GF-D8 (cell line): ENCODE measurements around the gene RTN3.

Source experiments
- DNase-seq: peaks from one replicate; lab custom pipeline; 2025; lab: John Stamatoyannopoulos, UW

The RTN3 gene

DNA sequence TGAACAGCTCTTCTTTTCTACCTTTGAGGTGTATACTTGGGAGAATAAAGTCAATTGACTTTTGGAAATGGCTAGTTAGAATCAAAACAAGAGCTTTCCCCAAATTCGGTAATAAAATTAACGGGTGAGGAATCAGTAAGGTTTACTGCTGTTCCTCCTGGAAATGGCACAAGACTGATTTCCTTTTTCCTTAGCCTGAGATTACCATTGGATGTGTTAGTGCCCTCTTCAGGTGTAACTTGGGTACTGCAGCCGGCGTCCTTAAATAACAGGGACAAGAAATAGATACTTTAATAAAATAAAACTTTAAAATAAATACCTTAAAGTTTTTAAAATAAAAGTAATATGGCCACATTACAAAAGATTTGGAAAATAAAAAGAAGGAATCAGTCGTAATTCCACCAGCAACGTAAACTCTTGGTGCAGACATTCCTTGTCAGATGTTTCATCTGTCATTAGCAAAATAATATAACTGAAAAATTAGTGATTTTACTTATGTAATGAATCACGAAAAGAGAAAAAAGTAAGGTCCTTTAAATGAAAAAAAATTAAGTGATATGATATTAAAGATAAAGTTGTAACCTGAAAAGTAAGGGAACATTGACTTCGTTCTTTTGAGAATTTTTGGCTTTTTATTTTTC is 57.5 kb downstream of the RTN3 start:
- peak; percentile 41 for DNase-seq

DNA sequence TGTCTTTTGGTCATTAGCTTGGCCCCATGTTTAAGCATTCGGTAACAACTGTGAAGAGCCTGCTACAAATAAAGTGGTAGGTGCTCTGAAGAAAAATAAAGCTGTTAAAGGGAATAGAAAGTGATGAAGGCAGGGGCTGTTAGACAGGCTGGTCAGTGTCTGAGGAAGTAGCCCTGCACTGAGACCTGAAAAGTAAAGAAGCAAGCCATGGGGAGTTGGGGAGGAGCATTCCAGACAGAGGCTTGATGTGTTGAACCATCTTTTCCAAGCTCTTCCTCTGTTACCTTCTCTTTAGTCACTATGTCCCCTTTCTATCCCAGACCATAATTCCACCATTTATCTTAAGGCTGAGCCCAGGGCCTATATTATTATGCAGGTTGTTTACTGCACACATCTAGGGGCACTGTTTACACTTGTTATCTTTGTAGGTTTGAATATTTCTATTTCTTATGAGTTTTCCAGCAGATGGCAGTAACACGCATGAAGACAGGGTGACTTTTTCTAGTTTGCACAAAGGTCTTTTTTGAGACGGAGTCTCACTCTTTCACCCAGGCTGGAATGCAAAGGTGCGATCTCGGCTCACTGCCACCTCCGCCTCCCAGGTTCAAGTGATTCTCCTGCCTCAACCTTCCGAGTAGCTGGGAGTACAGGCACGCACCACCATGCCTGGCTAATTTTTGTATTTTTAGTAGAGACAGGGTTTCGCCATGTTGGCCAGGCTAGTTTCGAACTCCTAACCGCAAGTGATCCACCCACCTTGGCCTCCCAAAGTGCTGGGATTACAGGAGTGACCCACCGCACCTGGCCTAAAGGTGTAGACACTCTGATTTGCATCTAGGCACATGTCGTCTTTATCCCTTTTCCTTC is 64.2 kb downstream of the RTN3 start:
- DNase-seq, result no peak

DNA sequence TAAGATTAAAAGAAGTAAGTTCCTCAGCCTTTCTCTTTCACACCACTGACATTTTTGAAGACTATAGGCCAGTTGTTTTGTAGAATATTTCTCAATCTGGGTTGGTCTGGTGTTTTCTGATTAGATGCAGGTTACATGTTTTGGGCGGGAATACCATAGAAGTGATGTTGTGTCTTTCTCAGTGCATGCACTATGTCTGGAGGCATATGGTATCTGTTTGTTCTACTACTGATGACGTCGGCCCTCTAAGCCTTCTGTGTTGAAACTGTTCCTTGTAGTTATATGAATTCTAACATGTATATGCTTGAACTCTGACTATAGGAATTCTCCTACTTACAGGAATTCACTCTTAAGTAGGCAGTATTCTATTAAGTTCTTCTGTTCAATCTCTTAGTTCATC is 65.7 kb downstream of the RTN3 start:
- no peak for DNase-seq

DNA sequence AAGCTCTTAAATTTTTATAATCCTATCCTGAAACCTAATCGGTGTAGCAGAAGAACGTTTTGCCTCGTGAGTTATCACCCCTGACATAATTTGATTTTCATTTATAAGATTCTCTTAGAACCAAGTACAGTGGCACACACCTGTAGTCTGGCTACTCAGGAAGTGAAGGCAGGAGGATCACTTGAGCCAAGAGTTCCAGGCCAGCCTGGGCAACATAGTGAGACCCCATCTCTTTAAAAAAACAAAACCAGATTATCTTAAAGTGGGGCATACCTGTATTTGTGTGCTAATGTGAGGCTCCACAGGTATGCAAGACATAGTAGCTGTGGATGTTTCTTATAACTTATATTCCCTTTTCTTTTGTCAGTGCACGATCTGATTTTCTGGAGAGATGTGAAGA is 68.3 kb downstream of the RTN3 start:
- DNase-seq, result no peak

DNA sequence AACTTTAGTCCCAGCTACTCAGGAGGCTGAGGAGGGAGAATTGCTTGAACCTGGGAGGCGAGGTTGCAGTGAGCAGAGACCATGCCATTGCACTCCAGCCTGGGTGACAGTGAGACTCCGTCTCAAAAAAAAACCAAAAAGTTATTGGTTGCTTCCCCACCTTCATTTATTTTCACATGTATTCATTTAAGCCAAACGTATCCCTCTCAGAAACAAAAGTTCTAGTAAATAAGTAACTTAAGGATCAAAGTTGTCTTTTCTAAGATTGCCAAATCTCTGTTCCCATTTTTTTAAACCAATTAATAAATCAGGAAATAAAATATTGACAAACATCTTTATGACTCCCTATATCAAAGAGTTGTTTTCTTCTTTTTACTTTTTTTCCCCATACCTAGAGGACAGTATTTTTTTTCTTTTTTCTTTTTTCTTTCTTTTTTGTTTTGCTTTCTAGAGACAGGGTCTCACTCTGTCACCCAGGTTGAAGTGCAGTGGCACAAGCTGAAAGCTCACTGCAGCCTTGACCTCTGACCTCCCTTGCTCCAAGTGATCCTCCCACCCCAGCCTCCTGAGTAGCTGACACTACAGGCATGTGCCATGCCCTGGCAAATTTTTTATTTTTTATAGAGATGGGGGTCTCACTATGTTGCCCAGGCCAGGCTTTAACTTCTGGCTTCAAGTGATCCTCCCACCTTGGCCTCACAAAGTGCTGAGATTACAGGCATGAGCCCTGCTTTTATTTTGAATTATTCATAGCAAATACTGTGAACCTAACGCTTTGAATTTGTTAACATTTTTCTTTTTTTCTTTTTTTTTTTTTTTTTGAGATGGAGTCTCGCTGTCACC is 75.8 kb downstream of the RTN3 start:
- no peak for DNase-seq

DNA sequence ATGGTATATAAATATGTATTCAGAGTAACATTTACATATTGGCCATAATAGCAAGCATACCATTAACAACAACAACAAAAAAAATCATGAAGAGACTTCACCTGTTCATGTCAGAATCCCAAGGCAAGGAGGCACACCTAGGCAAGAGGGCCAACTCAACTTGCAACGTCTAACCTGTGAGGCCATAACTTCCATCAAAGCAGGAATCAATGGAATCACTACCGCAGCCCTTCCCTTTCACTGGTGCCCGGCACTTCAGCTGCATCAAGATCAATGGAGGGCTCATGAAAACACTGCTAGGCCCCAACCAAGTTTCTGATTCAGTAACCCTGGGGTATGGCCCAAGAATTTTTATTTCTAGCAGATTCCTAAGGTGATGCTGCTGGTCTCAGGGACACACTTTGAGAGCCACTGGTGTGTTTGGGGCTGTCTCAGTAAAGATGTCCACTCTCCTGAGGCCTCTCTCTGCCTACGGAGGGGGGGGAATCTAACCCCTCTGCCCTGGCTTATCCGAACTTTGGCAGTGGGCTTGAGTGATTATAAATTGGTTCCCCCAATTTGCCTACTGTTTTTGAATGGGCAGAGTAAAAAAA is 79.3 kb downstream of the RTN3 start:
- no peak for DNase-seq

DNA sequence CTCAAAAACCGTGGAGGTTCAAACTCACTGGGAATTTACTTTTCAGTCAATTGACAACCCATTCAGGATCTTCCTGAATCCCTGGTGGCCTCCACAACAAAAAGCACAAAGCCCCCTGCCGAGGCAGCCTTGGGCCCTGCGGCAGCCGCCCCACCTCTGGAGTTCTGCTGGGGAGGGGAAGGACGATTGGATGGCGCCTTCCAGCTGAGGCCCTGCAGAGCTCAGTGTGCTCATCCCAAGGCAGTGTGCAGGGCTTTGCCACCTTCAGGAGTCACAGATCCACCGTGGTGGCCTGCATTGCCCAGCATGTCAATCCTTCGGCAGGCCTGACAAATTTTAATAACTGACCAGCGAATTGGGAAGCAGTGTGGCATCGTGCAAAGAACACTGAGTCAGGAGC is 79.9 kb downstream of the RTN3 start:
- DNase-seq, result no peak

DNA sequence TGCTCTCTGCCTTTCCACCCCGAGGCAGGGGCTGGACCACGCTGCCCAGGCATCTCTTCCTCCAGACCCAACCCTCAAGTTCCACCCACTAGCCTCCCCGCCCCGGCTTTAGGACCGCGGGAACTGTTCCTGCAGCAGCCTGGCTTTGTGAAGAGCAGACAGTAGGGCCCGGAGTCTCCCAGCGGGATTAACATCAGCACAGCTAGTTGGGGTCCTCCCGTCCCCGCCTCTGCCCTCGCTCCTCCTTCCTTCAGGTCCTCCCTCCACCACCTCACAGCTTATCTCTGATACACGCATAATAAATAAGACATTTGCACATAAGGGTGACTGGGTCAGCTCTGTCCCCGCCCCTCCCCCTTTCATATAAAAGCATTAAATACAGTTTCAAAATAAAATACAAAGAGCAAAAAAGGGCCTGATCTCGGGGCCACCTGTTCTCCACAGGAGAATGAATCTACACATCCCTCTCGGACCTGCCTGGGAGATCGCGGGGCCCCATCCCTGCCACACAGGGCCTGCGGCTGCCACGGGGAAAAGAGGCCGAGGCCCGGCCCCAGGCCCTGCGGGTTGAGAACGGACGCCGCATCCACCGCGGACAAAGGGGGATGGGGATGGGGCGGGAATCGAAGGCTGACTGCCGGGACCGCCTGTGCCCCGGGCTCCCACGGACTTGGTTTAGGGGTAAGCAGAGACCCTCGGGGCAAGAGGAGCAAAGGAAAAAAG is 80.8 kb downstream of the RTN3 start:
- DNase-seq, result no peak

DNA sequence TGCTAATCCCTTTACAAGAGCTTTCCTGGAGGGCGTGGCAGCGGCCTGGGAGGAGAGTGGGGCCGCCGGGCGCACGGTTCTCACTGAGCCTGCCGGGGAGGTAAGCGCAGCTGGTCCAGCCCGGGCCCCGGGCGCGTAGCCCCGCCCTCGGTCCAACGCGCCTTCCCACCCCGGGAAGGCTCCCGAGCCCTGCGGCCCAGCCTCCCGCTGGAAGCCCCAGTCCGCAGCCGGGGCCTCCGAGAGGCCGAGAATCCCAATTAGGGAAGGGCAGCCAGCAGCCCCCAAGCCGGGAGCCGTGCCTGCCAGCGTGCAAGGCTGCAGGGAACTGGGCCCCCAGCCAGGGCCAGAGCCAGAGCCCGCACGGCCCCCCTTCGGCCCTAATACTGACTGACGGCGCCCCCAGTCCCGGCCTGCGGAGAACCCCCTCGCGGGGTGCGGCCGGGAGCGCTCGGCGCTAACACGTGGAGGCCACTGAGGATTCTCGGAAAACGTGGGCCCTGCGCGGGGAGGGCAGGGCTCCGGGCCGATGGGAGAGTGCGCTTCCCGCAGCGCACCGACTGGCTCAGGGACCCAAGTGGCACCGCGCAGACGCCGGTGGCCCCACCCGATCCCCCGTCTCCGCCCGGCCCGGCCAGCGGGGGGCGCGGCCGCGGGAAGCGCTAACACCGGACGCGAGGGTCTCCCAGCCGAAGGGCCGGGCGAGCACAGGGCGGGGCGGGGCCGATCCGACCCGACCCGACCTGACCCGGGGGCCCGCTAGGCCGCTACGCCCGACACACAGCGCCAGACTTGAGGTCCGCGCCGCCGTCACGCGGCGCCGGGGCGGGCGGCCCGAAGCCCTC is 81.6 kb downstream of the RTN3 start:
- no peak for DNase-seq

DNA sequence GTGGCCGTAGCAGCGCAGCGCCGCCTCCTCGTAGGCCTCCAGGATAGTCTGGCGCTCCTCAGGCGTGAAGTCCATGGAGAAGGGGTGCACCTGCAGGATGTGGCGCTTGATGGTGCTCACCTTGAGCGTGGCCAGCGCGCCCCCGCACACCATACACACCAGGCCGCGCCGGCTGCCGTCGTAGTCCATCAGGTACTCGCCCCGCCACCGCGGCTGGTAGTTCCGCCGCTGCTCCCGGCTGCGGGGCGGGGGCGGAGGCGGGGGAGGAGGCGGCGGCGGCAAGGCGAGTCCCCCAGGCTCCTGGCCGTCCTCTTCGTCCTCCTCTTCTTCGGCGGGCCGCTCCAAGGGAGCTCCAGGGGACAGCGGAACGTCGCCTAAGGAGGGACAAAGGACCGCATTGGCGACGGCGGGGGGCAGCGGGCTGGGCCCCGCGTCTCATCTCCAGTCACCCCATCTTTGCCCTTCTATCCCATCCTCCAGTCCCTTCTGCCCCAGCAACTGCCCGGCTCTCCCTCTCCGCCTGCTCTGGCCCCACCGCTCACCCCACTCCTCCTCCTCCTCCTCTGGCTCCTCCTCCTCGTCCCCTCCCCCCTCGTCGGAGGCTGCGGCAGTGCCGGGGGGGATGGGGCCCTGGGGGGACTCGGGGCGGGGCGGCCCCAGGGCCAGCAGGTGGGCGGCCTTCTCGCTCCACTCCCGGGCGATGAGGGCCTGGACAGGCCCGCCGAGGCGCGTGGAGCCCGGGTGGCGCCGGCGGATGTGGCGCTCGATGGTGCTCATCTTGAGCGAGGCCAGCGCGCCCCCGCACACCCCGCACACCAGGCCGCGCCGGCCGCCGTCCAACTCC is 82.4 kb downstream of the RTN3 start:
- no peak for DNase-seq

DNA sequence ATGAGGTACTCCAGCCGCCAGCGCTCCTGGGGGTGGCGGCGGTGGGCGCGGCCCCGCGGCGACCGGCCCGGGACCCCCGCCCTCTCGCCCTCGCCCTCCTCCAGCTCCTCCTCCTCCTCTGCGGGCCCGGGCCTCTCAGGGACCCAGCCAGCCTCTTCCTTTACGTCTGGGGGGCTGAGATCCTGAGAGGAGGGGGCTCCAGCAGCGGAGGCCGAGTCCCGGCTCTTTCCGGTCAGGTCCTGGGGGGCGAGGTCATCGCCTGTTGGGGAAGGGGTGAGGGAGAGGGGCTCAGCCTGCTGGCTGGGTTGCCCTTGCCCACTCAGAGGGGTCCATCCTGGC is 83.0 kb downstream of the RTN3 start:
- no peak for DNase-seq

DNA sequence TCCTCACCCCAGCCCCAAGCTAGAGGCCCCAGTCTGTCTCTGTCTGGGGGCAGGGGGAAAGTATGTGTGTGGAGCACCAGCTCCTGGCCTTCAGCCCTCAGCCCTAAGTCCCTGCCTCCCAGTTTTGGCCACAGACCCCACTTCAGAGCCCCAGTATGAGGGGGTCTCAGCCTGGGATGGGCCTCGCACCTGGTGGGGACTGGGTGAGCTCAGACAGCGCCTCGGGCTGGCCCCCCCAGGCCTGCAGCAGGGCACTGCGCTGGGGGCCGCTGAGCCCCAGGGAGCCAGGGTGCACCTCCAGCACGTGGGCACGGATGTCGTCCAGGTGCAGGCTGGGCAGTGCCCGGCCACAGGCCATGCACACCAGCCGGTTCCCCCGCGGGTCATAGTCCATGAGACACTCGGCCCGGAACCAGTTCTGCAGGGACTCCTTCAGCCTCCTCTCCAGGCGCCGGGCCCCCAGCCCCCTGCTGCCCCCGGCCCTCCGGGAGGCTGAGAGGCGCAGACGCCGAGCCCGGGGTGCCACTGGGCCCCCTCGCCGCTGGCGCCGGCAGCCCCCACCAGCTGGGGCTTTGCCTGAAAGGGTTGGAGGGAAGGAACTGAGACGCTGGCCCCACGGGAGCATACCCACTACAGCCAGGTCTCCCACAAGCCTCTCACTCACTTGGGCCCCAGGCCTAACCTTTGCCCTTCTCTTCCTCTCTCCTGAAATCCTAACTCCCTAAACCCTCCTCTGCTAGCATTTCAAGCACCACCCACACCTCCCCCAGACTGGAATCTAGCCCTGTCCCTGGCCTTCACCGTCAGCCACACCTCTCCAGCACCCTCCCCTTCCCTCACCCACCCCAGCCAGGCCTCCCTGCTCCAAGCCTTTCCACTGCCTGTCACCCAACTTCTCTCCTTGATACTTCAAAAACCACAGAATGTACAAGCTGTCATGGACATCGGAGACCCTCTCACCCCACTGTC is 83.7 kb downstream of the RTN3 start:
- DNase-seq, result no peak

DNA sequence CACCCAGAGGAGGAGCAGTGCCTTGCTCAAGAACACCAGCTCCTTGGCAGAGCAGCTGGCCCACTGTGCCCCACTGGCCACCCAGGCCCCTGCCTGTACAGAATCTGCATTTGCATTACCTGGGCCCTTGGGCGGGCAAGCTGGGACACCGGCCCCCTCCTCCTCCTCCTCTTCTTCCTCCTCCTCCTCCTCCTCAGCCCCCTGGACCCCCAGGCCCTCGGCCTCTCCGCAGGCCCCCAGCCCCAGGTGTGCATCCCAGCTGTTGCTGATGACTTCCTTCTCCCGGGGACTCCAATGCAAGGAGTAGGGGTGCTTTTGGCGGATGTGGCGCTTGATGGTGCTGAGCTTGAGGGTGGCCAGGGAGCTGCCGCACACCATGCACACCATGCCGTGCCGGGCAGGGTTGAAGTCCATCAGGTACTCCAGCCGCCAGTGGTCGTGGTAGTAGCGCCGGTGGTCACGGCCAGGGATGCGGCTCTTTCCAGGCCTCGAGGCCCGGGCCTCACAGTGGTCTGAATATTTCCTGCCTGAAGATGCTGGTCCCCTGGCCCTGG is 84.5 kb downstream of the RTN3 start:
- DNase-seq, result no peak

DNA sequence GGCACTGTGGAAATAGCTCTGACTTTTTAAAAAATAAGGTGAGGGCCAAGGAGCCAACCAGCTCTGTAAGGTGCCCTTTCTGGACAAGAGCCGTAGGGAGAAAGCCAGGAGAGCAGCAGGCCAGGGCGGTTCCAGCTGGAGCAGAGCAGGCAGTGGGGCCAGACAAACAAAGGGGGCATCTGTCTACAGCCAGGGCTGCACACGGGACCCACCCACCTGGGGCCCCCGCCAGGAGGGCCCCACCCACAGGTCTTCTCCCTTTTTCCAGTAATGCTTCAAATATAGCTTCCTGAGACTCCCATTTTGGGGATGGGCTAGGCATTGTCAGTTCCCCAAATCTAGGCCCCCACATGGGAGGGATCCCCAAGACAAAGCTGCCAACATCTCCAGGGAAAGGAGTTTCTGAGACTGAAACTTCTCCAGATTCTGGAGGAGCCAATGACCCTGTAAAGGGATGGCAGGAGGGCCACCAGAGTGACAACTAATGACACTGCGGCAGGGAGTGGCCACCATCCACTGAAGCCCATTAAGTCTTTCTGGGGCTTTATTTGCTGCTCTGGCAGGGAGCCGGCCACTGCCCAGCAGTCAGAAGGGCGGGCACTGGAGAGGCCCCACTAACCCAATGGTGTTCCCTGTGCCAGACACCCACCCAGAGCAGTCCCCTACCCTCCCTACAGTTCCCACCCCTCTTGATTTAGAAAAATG is 85.4 kb downstream of the RTN3 start:
- no peak for DNase-seq

DNA sequence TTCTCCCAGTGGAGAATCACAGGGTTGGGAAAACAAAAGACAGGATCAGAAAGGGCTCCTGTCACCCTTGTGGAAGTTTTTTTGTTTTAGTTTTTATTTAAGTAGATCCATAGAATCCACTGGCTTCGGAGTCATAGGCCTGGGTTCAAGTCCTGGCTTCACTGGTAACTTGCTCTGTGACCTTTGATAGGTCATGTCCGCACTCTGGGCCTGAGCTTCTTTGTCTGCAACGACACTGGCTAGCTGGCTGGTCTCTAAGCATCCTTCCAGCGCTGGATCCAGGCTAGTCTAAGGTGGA is 85.9 kb downstream of the RTN3 start:
- DNase-seq, result no peak

DNA sequence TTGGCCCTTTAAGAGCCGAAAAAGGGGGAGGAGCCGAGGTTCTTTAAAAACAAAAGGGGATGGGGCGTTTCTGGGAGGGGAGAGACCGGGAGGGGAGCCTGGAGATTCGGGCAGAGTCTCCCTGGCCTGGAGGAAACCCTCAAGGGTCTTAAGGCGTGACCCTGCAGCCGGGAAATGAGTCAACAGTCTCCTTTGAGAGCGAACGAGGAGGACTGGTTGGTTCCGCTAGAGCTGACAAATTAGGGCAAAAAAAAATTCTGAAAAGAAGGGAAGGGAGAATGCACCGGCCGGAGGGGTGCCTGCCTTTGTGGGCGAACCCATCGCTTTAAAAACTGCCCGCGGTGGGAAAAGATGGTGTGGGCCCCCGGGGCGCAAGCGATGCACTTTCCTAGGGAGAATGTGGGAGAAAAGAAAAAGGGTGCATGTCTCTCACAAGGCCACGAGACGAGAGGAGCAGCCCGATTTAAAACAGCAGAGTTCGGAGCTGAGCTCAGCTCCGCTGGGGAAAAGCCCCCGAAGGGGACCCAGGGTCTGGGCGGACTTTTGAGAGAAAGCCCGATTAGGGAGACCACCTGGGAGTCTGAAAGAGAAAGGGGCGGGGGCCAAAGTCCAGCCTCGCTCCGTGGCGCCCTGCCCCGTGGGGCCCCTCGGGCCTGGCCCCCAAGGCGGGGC is 86.4 kb downstream of the RTN3 start:
- DNase-seq, result no peak

DNA sequence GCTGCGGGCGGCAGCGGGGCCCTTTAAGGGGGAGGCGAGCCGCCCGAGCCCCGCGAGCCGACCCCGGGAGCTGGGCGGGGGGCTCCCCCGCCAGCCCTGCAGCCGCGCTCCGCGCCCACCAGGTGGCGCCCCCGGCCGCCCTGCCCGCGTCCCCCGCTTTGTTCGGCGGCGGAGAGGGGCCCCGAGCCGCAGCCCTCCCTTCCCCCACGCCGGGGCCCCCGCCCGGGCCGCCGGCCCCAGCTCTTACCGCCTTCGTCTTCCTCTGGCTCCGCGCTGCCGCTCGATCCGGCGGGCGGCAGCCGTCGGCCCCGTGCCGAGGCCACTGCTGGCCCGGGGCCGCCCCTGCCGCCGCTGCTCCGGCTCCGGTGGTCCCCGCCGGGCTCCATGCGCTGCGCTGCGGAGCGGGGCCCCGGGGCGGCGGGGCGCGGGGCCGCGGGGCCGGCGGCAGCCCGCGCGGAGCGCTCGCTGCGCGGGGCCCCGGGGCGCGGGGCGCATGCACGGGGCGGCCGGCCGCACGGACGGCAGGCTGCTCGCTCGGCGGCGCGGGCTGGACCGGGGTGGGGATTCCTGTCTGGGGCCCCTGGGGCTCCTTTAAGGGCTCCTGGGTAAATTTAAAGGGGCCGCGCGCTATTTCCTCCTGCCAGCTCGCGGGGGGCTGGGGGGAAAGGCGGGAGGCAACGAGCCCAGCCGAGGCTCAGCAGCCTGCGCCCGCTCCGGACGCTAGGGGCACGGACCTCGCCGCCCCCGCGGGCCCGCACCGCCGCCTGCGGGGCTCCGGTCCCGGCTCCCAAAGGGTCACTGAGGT is 87.1 kb downstream of the RTN3 start, which contains the start of gene ZFTA:
TSS of gene ZFTA (minus strand) at position 539 of the 805 bp plus-strand sequence. CDS start at position 386, 153 bp downstream.
- no peak for DNase-seq
